Suprapubic skin (tissue), 4 donors: ENCODE data around the gene KRT15. TPM values are rescaled to one million over a fixed set of nuclear protein-coding genes. Genes with fewer than 3 reads are reported as not detected.

Experiments used
- DNase-seq, 2 donors: peaks; one replicate each; pipeline ENCODE4 v3.0.0-alpha.2; 2019; ENCODE audit warnings: low spot score in 2 of 2
- H3K27ac ChIP-seq: fragments of 200-600 bp; sonication (generic); one replicate; pipeline ENCODE4 v1.5.1; 2019
- H3K27me3 ChIP-seq: fragments of 200-600 bp; sonication (generic); one replicate; pipeline ENCODE4 v1.5.1; 2019
- H3K36me3 ChIP-seq: fragments of 200-600 bp; sonication (generic); one replicate; pipeline ENCODE4 v1.5.1; 2019
- H3K4me1 ChIP-seq: fragments of 200-600 bp; sonication (generic); one replicate; pipeline ENCODE4 v1.5.1; 2019
- H3K4me3 ChIP-seq: fragments of 200-600 bp; sonication (generic); one replicate; pipeline ENCODE4 v1.5.1; 2019; ENCODE audit warnings: mild to moderate bottlenecking
- H3K9me3 ChIP-seq: fragments of 200-600 bp; sonication (generic); one replicate; pipeline ENCODE4 v1.5.1; 2019
- EP300 ChIP-seq: sonication (generic); formaldehyde crosslinking; IDR thresholded peaks from one replicate; pipeline ENCODE4 v1.6.1; 2017; ENCODE audit warnings: antibody characterized with exemption
- POLR2A ChIP-seq, 2 donors: fragments of 450-650 bp; IDR thresholded peaks; one replicate each; pipeline ENCODE4 v1.6.1; 2017; ENCODE audit warnings: antibody characterized with exemption in 2 of 2, mild to moderate bottlenecking in 2 of 2, moderate library complexity in 2 of 2
- POLR2AphosphoS5 ChIP-seq, 3 donors: sonication (generic); formaldehyde crosslinking; IDR thresholded peaks; one replicate each; pipeline ENCODE4 v1.6.1; 2017; ENCODE audit warnings: antibody characterized with exemption in 3 of 3
- WGBS: methylation state at CpG from one replicate; pipeline ENCODE4 v1.1.5; 2018; 5-methylcytosine and 5-hydroxymethylcytosine counted together
- total RNA-seq, 4 donors: library from RNA; depleted of rRNA; stranded (reverse); fragments of >200 nt; gene quantifications; one replicate each; pipeline ENCODE4 v1.1.0, GENCODE V29; 2016
- TF ChIP-seq, protein P1 (sequence below), 2 donors: fragments of 200-600 bp in 1 of 2; fragments of 450-650 bp in 1 of 2; sonication (generic) in 1 of 2; IDR thresholded peaks; one replicate each; pipeline ENCODE4 v1.5.1; 2016 to 2019; ENCODE audit warnings: antibody characterized with exemption in 2 of 2, mild to moderate bottlenecking in 1 of 2, moderate library complexity in 1 of 2

The KRT15 gene
- total RNA-seq, 4 donors from 2014 or later, result 690 to 2,507 (median 1,431) TPM

DNA sequence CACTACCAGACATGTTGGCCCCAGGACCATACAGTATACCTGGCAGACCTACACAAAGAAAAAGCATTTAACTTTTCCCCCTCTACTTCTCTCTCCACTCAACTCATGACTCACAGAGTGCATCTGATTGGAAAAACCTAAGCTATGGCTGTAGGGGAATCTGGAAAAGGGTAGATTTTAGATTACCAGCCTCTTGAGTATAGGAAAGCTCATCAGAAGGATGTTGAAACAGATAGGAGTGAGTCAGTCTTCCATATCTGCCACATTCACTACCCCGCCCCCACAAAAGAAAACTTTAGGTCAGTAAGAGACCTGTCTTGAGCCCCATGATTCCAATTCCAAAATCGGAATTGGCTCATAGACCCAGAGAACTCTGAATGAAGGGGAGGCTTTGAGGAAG is 40.9 kb upstream of the KRT15 start:
- Histone ChIP-seq H3K27me3 (peaks cover 17% of the 10 kb centered on the region), H3K4me1 (no peaks in the 10 kb centered on the region), H3K27ac (no peak overlapping the region), H3K9me3 (no peaks in the 10 kb centered on the region), H3K4me3 (no peak overlapping the region), H3K36me3 (no peaks in the 10 kb centered on the region)
- DNase-seq, result no peak
- 88% methylated on average over 2 of the region's 2 CpGs for WGBS
- TF ChIP-seq EP300 (no peak), POLR2A (IDR thresholded peaks at IDR 0.05) (no peak)
- TF ChIP-seq, protein P1, sequence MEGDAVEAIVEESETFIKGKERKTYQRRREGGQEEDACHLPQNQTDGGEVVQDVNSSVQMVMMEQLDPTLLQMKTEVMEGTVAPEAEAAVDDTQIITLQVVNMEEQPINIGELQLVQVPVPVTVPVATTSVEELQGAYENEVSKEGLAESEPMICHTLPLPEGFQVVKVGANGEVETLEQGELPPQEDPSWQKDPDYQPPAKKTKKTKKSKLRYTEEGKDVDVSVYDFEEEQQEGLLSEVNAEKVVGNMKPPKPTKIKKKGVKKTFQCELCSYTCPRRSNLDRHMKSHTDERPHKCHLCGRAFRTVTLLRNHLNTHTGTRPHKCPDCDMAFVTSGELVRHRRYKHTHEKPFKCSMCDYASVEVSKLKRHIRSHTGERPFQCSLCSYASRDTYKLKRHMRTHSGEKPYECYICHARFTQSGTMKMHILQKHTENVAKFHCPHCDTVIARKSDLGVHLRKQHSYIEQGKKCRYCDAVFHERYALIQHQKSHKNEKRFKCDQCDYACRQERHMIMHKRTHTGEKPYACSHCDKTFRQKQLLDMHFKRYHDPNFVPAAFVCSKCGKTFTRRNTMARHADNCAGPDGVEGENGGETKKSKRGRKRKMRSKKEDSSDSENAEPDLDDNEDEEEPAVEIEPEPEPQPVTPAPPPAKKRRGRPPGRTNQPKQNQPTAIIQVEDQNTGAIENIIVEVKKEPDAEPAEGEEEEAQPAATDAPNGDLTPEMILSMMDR (IDR thresholded peaks at IDR 0.05), result no peak

DNA sequence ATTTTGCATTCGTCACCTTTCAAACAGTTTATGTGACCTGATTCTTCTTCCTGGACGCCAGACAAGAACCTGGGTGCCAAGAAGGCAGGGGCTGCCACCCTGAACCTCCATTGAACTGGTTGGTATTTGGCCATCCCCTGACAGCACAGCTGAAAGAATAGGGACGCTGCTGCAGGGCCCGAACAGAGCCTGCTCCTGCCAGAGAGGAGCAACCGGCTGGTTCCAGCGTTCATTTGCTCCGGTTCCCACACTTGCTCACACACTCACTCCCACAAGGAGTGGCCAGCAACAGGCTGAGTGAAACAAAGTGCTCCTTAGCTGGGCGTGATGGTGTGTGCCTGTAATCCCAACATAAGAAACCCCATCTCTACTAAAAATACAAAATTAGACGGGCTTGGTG is 38.2 kb upstream of the KRT15 start:
- Histone ChIP-seq H3K27ac (no peak overlapping the region), H3K36me3 (no peaks in the 10 kb centered on the region), H3K4me1 (no peaks in the 10 kb centered on the region), H3K9me3 (no peaks in the 10 kb centered on the region), H3K4me3 (no peak overlapping the region), H3K27me3 (peaks cover 14% of the 10 kb centered on the region)
- no peak for DNase-seq
- no peak for TF ChIP-seq EP300
- no peak for TF ChIP-seq POLR2A (IDR thresholded peaks at IDR 0.05)
- TF ChIP-seq POLR2AphosphoS5 (IDR thresholded peaks at IDR 0.05), result no peak
- TF ChIP-seq, protein P1 (IDR thresholded peaks at IDR 0.05), result no peak
- WGBS, result 82% methylated on average over 8 of the region's 9 CpGs

DNA sequence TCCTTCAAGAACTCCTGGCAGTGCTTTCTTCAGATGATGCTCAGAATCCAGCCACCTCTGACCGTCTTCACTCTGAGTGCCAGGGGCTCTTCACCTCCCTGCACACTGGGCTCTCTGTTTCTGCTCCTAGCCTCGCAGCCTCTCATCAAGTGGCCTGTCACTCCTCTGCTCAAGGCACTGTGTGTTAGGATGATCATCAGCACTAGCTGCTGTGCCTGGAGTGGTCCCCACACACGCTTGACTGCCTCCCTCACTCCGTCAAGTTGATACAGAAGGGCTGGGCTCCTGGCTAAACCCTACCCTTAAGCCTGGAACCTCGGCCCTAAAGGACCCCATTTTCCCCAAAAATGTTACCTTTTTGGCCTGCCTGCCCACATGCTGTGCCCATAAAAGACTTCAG is 37.6 kb upstream of the KRT15 start:
- H3K27ac ChIP-seq, result no peak overlapping the region
- H3K36me3 ChIP-seq, result no peaks in the 10 kb centered on the region
- H3K4me3 ChIP-seq, result no peak overlapping the region
- H3K27me3 ChIP-seq, result peaks cover 14% of the 10 kb centered on the region
- no peaks in the 10 kb centered on the region for H3K4me1 ChIP-seq
- no peak for TF ChIP-seq POLR2AphosphoS5 (IDR thresholded peaks at IDR 0.05)
- TF ChIP-seq POLR2A (IDR thresholded peaks at IDR 0.05), result no peak
- TF ChIP-seq, protein P1 (IDR thresholded peaks at IDR 0.05), result no peak
- no peak for TF ChIP-seq EP300
- no peaks in the 10 kb centered on the region for H3K9me3 ChIP-seq
- WGBS, result 77% methylated on average over 5 of the region's 5 CpGs
- DNase-seq, result no peak

DNA sequence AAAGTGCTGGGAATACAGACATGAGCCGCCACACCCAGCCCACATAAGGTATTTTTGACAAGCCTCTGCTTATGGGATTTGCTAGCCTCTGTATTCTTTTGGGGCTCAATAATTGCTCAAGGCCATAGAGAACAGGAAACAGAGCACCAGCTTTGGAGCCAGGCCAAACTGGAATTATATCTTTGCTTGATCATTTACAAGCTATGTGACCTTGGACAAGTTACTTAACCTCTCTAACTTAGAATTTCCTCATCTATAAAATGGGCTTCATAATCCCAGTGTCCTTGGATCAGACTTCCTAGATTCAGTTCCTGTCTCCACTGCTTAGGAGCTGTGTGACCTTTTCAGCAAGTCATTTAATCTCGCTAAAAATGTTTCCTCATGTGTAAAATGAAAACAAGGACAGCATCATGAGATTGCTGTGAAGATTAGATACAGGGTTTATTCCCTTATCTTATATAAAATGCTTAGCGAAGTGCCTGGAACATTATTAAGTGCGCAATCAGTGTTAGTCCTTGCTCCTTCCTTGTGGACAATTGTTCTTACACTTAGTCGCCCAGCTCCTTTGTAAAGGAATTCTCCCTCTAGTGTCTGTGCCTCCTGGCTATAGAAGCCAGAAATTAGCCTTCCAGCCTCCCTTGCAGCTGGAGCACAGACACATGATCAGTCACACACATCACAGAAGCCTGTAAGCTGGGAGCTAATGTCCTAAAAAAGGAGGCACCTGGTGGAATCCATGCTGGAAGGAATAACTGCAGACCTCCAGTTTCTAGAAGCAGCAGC is 36.6 kb upstream of the KRT15 start:
- Histone ChIP-seq H3K9me3 (no peaks in the 10 kb centered on the region), H3K36me3 (no peaks in the 10 kb centered on the region), H3K27me3 (peaks cover 12% of the 10 kb centered on the region), H3K27ac (no peak overlapping the region), H3K4me1 (no peaks in the 10 kb centered on the region), H3K4me3 (no peak overlapping the region)
- no peak for DNase-seq
- 81% methylated on average over 5 of the region's 5 CpGs for WGBS
- TF ChIP-seq POLR2A (IDR thresholded peaks at IDR 0.05), result no peak
- TF ChIP-seq, protein P1 (IDR thresholded peaks at IDR 0.05), result no peak
- TF ChIP-seq EP300, result no peak
- TF ChIP-seq POLR2AphosphoS5 (IDR thresholded peaks at IDR 0.05), result no peak

DNA sequence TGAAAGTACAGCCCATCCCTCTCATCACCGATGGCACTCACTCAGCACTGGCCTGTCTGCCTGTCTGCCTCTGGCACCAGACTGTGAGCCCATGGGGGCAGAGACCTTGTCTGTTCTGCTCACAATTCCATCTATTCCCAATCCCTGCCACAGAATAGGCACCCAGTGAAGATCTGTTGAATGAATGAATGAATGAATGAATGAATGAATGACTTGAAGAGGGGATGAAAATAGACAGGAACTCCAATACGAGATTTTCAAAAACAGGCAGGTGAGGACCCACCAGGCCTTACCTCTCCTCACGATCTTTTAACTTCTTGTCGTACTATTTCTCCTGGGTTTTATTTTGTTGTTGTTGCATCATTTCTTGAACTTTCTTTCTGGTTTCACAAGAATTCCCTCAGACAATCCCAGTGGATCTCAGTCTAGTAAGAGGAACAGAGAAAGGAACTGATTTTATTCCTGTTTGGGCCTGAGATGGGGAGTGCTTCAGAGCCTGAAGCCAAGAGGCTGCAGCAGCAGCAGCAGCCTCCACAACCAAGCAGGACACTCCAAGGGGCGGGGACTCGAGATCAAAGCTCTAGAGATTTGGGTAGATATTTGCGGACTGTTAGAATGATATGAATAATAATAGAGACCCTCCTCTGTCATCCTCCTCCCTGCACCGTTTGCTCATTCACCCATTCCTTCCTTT is 35.4 kb upstream of the KRT15 start:
- WGBS, result 76% methylated on average over 8 of the region's 8 CpGs
- H3K4me3 ChIP-seq, result no peak overlapping the region
- H3K4me1 ChIP-seq, result peaks cover 6% of the 10 kb centered on the region
- TF ChIP-seq EP300 (no peak), POLR2A (IDR thresholded peaks at IDR 0.05) (no peak), POLR2AphosphoS5 (IDR thresholded peaks at IDR 0.05) (no peak)
- TF ChIP-seq, protein P1 (IDR thresholded peaks at IDR 0.05), result no peak
- no peaks in the 10 kb centered on the region for H3K9me3 ChIP-seq
- no peaks in the 10 kb centered on the region for H3K36me3 ChIP-seq
- peaks cover 6% of the 10 kb centered on the region for H3K27me3 ChIP-seq
- no peak for DNase-seq
- H3K27ac ChIP-seq, result no peak overlapping the region
